Adrenal gland (tissue), 12 donors: ENCODE measurements around the gene DIAPH2. TPM values are rescaled to one million over a fixed set of nuclear protein-coding genes. Genes with fewer than 3 reads are reported as not detected.

Experiments used
- DNase-seq, 7 donors: peaks; one replicate each; pipeline ENCODE4 v3.0.0-alpha.2; 2019 to 2020
- H3K27ac ChIP-seq, 5 donors: fragments of 200-600 bp; sonication (generic) in 4 of 5; 1 replicate in 3 of 5; 2 replicates in 2 of 5; pipeline versions ENCODE4 v1.5.1 to v1.8.0; 2016 to 2020; ENCODE audit warnings: mild to moderate bottlenecking in 1 of 5
- H3K27me3 ChIP-seq: fragments of 200-600 bp; 2 replicates; pipeline ENCODE4 v1.8.0; 2021
- H3K36me3 ChIP-seq, 2 donors: fragments of 200-600 bp; replicated peaks in 1 of 2; 1 replicate in 1 of 2; 2 replicates in 1 of 2; pipeline versions ENCODE4 v1.5.1 to v1.8.0; 2018 to 2022
- H3K4me1 ChIP-seq, 2 donors: fragments of 200-600 bp; replicated peaks in 1 of 2; 1 replicate in 1 of 2; 2 replicates in 1 of 2; pipeline versions ENCODE4 v1.5.1 to v1.8.0; 2018 to 2021
- H3K4me3 ChIP-seq, 4 donors: fragments of 200-600 bp; sonication (generic) in 3 of 4; one replicate each; pipeline ENCODE4 v1.5.1; 2016 to 2018
- H3K9me3 ChIP-seq, 3 donors: fragments of 200-600 bp; sonication (generic) in 1 of 3; replicated peaks in 1 of 3; 1 replicate in 2 of 3; 2 replicates in 1 of 3; pipeline versions ENCODE4 v1.5.1 to v1.8.0; 2016 to 2021
- CTCF ChIP-seq, 6 experiments: fragments of 450-650 bp in 4 of 6; fragments of 200-600 bp in 2 of 6; sonication (generic) in 1 of 6; IDR thresholded peaks; 1 replicate in 5 of 6; 2 replicates in 1 of 6; pipeline versions ENCODE4 v1.5.1 to v1.8.0; 2016 to 2021; ENCODE audit warnings: antibody characterized with exemption in 6 of 6, mild to moderate bottlenecking in 2 of 6, moderate library complexity in 1 of 6
- POLR2A ChIP-seq, 2 donors: fragments of 450-650 bp; IDR thresholded peaks; one replicate each; pipeline ENCODE4 v1.6.1; 2017; ENCODE audit warnings: antibody characterized with exemption in 2 of 2, mild to moderate bottlenecking in 2 of 2, moderate library complexity in 1 of 2
- WGBS, 4 donors: extraction: QIAGEN DNeasy Blood & Tissue Kit in 2 of 4; methylation state at CpG; one replicate each; pipeline versions ENCODE4 v1.1.5 to v1.1.7; 2013 to 2017; 5-methylcytosine and 5-hydroxymethylcytosine counted together
- intact Hi-C, 2 donors: fragments of 100-400 bp; cut with DNase I; formaldehyde crosslinking; loops; one replicate each; pipeline versions ENCODE4 v1.14.1 to v1.15.0; 2022 to 2023
- polyA plus RNA-seq, 3 donors: library from polyadenylated mRNA; stranded (reverse); fragments of 200-250 nt in 2 of 3; fragments of 350-450 nt in 1 of 3; fragmentation: Illumina TruSeq in 1 of 3; extraction: RNeasy Lipid Tissue Mini Kit (QIAGEN cat#74804) in 1 of 3; gene quantifications; one replicate each; pipeline ENCODE4 v1.2.3, GENCODE V29; 2013 to 2014
- total RNA-seq, 9 donors: library from RNA; depleted of rRNA in 4 of 9; stranded (reverse); fragments of >200 nt in 4 of 9; fragments of 120-200 nt in 1 of 9; fragmentation: NEBNext Ultra II Directional in 1 of 9; extraction: Animal tissue kit (Norgen Biotek cat#: 25700) in 1 of 9; gene quantifications; one replicate each; pipeline versions ENCODE4 v1.1.0 to v1.2.4, GENCODE V29; 2013 to 2023
- donor health status: healthy with polysubstance abuse.
- donor health status: Bipolar disorder and iron deficiency.
- donor health status: DM: yes; HTN: yes; CAD: no.
- donor health status: DM: no; HTN: no; CAD: no.
- donor health status: DM: no; HTN: no; CAD: no.
- donor health status: DM: yes; HTN: yes; CAD: no.

The DIAPH2 gene
- total and polyA plus RNA-seq, 12 donors, result 3.2 to 33.3 (median 12.3) TPM

GRCh38 chrX:97252111-97252510 lies 567.5 kb downstream of the DIAPH2 start:
- no peak overlapping the region for H3K4me3 ChIP-seq
- 60 to 90% (median 75%) methylated on average over 3 of the region's 3 CpGs for WGBS, 4 donors
- no peak for DNase-seq
- H3K9me3 ChIP-seq, result no peaks in the 10 kb centered on the region
- H3K36me3 ChIP-seq, result no peaks in the 10 kb centered on the region
- no peaks in the 10 kb centered on the region for H3K27me3 ChIP-seq
- no peak for TF ChIP-seq CTCF (IDR thresholded peaks at IDR 0.05)
- no peak for TF ChIP-seq POLR2A (IDR thresholded peaks at IDR 0.05)
- H3K4me1 ChIP-seq, result no peaks in the 10 kb centered on the region
- intact Hi-C loops, result no loop called here
- no peak overlapping the region for H3K27ac ChIP-seq

GRCh38 chrX:97260679-97261078 lies 576.0 kb downstream of the DIAPH2 start:
- Histone ChIP-seq H3K27ac (no peak overlapping the region), H3K4me1 (no peaks in the 10 kb centered on the region), H3K9me3 (no peaks in the 10 kb centered on the region), H3K27me3 (no peaks in the 10 kb centered on the region), H3K4me3 (no peak overlapping the region), H3K36me3 (no peaks in the 10 kb centered on the region)
- no peak for TF ChIP-seq POLR2A (IDR thresholded peaks at IDR 0.05)
- no peak for TF ChIP-seq CTCF (IDR thresholded peaks at IDR 0.05)
- no peak for DNase-seq
- intact Hi-C loops, result no loop called here
- WGBS, 4 donors, result 72 to 94% (median 83%) methylated on average over 5 of the region's 5 CpGs

GRCh38 chrX:97266406-97267121 lies 581.9 kb downstream of the DIAPH2 start:
- TF ChIP-seq CTCF (IDR thresholded peaks at IDR 0.05), result no peak
- TF ChIP-seq POLR2A (IDR thresholded peaks at IDR 0.05), result no peak
- Histone ChIP-seq H3K9me3 (no peaks in the 10 kb centered on the region), H3K4me1 (no peaks in the 10 kb centered on the region), H3K27ac (no peak overlapping the region), H3K4me3 (no peak overlapping the region), H3K36me3 (no peaks in the 10 kb centered on the region), H3K27me3 (no peaks in the 10 kb centered on the region)
- intact Hi-C loops, result no loop called here
- WGBS, 4 donors, result 71 to 87% (median 78%) methylated on average over 2 of the region's 2 CpGs
- DNase-seq, result no peak

GRCh38 chrX:97267396-97268181 lies 582.9 kb downstream of the DIAPH2 start:
- no peak overlapping the region for H3K27ac ChIP-seq
- TF ChIP-seq CTCF (IDR thresholded peaks at IDR 0.05) (no peak), POLR2A (IDR thresholded peaks at IDR 0.05) (no peak)
- intact Hi-C loops, result no loop called here
- H3K4me3 ChIP-seq, result no peak overlapping the region
- no peaks in the 10 kb centered on the region for H3K9me3 ChIP-seq
- 52 to 72% (median 58%) methylated on average over 4 of the region's 4 CpGs for WGBS, 4 donors
- H3K4me1 ChIP-seq, result no peaks in the 10 kb centered on the region
- DNase-seq, result no peak
- no peaks in the 10 kb centered on the region for H3K27me3 ChIP-seq
- no peaks in the 10 kb centered on the region for H3K36me3 ChIP-seq
